NB4 (cell line): ENCODE data around the gene ABHD17C.

Experiments used
- DNase-seq: peaks from one replicate; pipeline ENCODE4 v3.0.0; 2010; ENCODE audit warnings: low read depth
- H3K4me3 ChIP-seq: one replicate; pipeline ENCODE4 v1.5.1; 2011; ENCODE audit warnings: mild to moderate bottlenecking, low read depth, low read length, moderate library complexity
- MYC ChIP-seq: IDR thresholded peaks from 2 replicates; pipeline ENCODE4 v1.6.1; 2011; ENCODE audit warnings: low read depth, low read length
- POLR2A ChIP-seq: IDR thresholded peaks from 2 replicates; pipeline ENCODE4 v1.6.1; 2011; ENCODE audit warnings: mild to moderate bottlenecking; ENCODE audit not compliant: insufficient read length; ENCODE audit errors: extremely low read depth
- TF ChIP-seq, protein P1 (sequence below): IDR thresholded peaks from 2 replicates; pipeline ENCODE4 v1.6.1; 2011; ENCODE audit warnings: low read depth, low read length
- TF ChIP-seq, protein P2 (sequence below): IDR thresholded peaks from one replicate; pipeline ENCODE4 v1.5.1; 2012; ENCODE audit warnings: low read depth, low read length

ABHD17C gene

GRCh38 chr15:80699981-80700380 is 4.9 kb downstream of the ABHD17C start:
- TF ChIP-seq, protein P1, sequence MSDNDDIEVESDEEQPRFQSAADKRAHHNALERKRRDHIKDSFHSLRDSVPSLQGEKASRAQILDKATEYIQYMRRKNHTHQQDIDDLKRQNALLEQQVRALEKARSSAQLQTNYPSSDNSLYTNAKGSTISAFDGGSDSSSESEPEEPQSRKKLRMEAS = no peak
- TF ChIP-seq, protein P2, sequence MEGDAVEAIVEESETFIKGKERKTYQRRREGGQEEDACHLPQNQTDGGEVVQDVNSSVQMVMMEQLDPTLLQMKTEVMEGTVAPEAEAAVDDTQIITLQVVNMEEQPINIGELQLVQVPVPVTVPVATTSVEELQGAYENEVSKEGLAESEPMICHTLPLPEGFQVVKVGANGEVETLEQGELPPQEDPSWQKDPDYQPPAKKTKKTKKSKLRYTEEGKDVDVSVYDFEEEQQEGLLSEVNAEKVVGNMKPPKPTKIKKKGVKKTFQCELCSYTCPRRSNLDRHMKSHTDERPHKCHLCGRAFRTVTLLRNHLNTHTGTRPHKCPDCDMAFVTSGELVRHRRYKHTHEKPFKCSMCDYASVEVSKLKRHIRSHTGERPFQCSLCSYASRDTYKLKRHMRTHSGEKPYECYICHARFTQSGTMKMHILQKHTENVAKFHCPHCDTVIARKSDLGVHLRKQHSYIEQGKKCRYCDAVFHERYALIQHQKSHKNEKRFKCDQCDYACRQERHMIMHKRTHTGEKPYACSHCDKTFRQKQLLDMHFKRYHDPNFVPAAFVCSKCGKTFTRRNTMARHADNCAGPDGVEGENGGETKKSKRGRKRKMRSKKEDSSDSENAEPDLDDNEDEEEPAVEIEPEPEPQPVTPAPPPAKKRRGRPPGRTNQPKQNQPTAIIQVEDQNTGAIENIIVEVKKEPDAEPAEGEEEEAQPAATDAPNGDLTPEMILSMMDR = no peak
- TF ChIP-seq MYC (no peak), POLR2A (no peak)
- DNase-seq = no peak
- H3K4me3 ChIP-seq = no peak overlapping the region

DNA sequence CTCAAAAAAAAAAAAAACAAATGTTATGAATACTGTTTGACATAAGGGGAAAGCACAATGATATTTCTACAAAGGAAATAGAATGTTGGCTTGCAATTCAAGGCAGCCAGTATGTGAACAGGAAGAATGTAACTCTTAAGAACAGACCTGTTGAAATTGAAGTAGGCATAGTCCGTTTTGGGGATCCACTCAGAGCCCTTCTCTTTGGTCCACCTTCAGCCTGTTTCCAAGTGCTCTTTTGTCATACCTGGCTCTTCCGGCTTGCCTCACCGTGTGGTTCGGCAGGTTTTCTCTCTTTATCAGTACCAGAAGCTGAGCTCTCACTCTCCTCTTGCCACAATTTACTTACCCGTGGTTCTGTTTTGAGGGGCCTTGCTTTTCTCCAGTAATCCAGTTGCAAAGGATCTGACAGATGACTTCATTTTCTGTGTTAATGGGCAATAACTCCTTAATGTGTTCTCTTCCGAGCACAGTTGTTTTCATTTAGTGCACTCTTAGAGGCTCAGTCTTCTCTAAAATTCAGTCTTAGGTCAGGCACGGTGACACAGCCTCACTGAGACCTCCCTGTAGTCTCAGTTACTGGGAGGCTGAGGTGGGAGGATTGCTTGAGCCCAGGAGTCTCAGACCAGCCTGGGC is 6.7 kb downstream of the ABHD17C start:
- no peak overlapping the region for H3K4me3 ChIP-seq
- TF ChIP-seq, protein P2 = no peak
- TF ChIP-seq MYC = no peak
- TF ChIP-seq, protein P1 = no peak
- no peak for TF ChIP-seq POLR2A
- no peak for DNase-seq

DNA sequence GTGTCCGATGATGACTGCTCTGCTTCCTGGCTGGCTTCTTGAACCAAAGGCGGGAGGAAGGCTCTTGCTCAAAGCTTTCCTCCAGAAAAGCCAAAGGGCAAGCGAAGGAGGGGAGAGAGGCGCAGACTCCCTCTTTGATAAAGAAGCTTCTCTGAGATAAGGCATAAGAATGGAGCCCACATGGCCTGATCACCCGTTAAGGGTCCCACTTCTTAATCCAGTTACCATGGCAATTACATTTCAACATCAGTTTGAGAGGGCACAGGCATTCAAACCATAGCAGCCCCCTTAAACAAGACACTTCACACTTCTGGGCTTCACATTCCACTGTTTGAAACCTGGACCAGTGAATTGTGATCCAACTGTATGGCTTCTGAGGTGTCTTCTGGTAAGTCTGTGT is 8.0 kb downstream of the ABHD17C start:
- DNase-seq = no peak
- H3K4me3 ChIP-seq = no peak overlapping the region
- TF ChIP-seq, protein P1 = no peak
- TF ChIP-seq POLR2A (no peak), MYC (no peak)
- TF ChIP-seq, protein P2 = no peak

GRCh38 chr15:80703965-80704364 is 8.9 kb downstream of the ABHD17C start:
- TF ChIP-seq MYC (no peak), POLR2A (no peak)
- TF ChIP-seq, protein P2 = no peak
- TF ChIP-seq, protein P1 = no peak

DNA sequence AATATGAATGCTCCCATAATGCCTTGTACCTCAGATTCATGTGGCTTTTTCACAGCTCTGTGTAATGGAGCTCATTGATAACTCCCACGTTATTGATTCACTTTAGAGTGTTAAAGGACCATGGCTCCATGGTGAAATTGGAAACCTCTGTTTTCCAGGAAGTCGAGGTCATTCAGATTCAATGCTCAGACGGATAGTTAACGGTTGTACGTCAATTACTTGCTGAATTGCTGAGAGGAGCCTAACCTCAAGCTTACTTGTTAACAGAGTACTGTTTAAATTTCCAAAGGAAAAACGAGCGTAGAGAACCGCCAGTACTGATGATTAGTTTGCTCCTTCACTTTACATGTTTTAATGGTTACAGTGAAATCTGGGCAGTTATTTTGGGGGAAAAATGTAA is 11.1 kb downstream of the ABHD17C start:
- TF ChIP-seq POLR2A = no peak
- TF ChIP-seq, protein P2 = no peak
- TF ChIP-seq, protein P1 = no peak
- no peak for TF ChIP-seq MYC
- H3K4me3 ChIP-seq = no peak overlapping the region
- no peak for DNase-seq

More at GRCh38 chr15:80703965-80704364, 8.9 kb downstream of the ABHD17C start:
- DNase-seq = no peak
- no peak overlapping the region for H3K4me3 ChIP-seq
